Aortic smooth muscle cell (primary cell): ENCODE results near the gene CDC123. TPM values are rescaled to one million over a fixed set of nuclear protein-coding genes. Genes with fewer than 3 reads are reported as not detected.

Source experiments
- total RNA-seq: library from RNA; depleted of rRNA; stranded (reverse); fragments of >200 nt; gene quantifications from 2 replicates; pipeline ENCODE4 v1.2.3, GENCODE V29; 2014

CDC123 gene, protein sequence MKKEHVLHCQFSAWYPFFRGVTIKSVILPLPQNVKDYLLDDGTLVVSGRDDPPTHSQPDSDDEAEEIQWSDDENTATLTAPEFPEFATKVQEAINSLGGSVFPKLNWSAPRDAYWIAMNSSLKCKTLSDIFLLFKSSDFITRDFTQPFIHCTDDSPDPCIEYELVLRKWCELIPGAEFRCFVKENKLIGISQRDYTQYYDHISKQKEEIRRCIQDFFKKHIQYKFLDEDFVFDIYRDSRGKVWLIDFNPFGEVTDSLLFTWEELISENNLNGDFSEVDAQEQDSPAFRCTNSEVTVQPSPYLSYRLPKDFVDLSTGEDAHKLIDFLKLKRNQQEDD
- total RNA-seq: 159 and 174 TPM in 2 replicates

DNA sequence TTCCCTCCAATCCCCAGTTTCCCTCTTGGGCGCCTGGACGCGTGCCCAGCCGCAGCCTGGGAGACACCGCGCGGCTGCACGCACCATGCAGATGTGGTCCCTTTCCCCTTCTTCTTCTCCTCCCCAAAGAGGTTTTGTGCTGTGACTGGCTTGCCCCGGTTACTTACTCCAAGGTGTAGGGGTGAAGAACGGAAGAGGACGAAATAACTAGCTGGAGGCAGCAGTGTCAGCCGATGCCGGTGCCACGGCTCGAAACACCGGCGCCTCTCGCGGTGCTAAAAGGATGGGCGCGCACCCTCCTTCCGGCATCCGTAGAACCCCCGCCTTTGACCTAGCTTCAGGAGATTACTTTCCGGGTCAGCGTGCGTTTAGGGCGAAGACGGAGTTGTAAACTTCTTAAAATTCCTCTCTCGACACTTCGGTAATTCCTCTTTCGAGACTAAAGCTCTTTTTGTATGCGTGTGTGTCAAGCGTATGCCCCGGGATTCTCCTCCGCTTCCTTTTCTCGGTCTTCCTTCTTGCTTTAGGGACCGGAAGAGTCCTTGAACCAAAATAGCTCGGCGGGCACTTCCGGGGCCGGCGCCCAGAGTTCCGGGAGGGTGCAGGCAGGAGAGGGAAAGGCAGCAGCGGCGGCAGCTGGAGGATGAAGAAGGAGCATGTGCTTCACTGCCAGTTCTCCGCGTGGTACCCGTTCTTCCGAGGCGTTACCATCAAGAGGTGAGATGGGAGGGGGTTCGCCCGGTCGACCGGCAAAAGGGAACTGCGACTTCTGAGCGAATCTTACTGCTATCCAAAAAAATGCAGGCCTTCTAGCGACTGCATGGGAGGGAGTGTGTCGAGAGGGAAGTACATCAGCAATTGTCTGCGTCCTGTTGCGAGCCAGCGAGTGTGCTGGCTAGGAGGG, at the start of gene CDC123, which contains the start of gene NUDT5:
CDC123 (plus strand) TSS at position 586 of the 904 bp plus-strand sequence; CDS start at position 644, 58 bp downstream.
NUDT5 (minus strand) TSS at position 289 of the 904 bp plus-strand sequence. CDS start 9,600 bp downstream, outside the sequence.

Other genes with a start within 250 kb of the CDC123 start
- 15.2 and 17.7 TPM in 2 replicates for gene UPF2, start 153.4 kb upstream of the CDC123 start, total RNA-seq
- gene DHTKD1, start 127.2 kb upstream of the CDC123 start, total RNA-seq: 21.1 and 22.6 TPM in 2 replicates
- 5.9 and 6.7 TPM in 2 replicates for gene SEC61A2, start 66.5 kb upstream of the CDC123 start, total RNA-seq
- 46.2 and 56.0 TPM in 2 replicates for gene NUDT5, start 297 bp upstream of the CDC123 start, total RNA-seq
- 4.1 and 6.2 TPM in 2 replicates for gene CAMK1D, start 153.4 kb downstream of the CDC123 start, total RNA-seq